HepG2 (cell line): ENCODE measurements around the gene SAC3D1. TPM values are rescaled to one million over a fixed set of nuclear protein-coding genes. Genes with fewer than 3 reads are reported as not detected.

Experiments
- ARNTL ChIP-seq: sonication (generic); formaldehyde crosslinking; IDR thresholded peaks from 2 replicates; pipeline ENCODE4 v1.4.0; 2020; ENCODE audit warnings: mild to moderate bottlenecking, missing genetic modification reagents
- FOSL2 ChIP-seq: sonication (generic); formaldehyde crosslinking; IDR thresholded peaks from 2 replicates; pipeline ENCODE4 v1.4.0; 2020; ENCODE audit warnings: missing genetic modification reagents
- FOXA3 ChIP-seq: IDR thresholded peaks from 2 replicates; pipeline ENCODE4 v1.6.1; 2016; ENCODE audit warnings: missing genetic modification reagents, missing compliant biosample characterization
- HCFC1 ChIP-seq: fragments of 150-350 bp; IDR thresholded peaks from 2 replicates; pipeline ENCODE4 v1.6.1; 2014; ENCODE audit warnings: low read depth, low read length
- HDAC2 ChIP-seq: sonication (generic); formaldehyde crosslinking; IDR thresholded peaks from 2 replicates; pipeline ENCODE4 v1.4.0; 2020; ENCODE audit warnings: missing genetic modification reagents
- HOXA5 ChIP-seq: sonication (generic); formaldehyde crosslinking; IDR thresholded peaks from 2 replicates; pipeline ENCODE4 v1.4.0; 2020; ENCODE audit warnings: missing genetic modification reagents
- JARID2 ChIP-seq: sonication (generic); formaldehyde crosslinking; IDR thresholded peaks from 2 replicates; pipeline ENCODE4 v1.8.1; 2023; ENCODE audit warnings: missing genetic modification reagents, inconsistent platforms; ENCODE audit not compliant: insufficient replicate concordance
- JDP2 ChIP-seq: sonication (generic); formaldehyde crosslinking; IDR thresholded peaks from 2 replicates; pipeline ENCODE4 v1.8.1; 2022; ENCODE audit warnings: missing genetic modification reagents, borderline replicate concordance
- MBNL3 ChIP-seq: fragments of 250-450 bp; sonication (Bioruptor Pico); conservative IDR thresholded peaks from 2 replicates; pipeline ENCODE4 v1.8.0; 2022; ENCODE audit warnings: mild to moderate bottlenecking, inconsistent platforms
- MTA3 ChIP-seq: sonication (generic); formaldehyde crosslinking; IDR thresholded peaks from 2 replicates; pipeline ENCODE4 v1.4.0; 2020; ENCODE audit warnings: missing genetic modification reagents
- NFE2L2 ChIP-seq: fragments of 150-350 bp; IDR thresholded peaks from 2 replicates; pipeline ENCODE4 v1.6.1; 2014; ENCODE audit warnings: low read length
- NFKBIZ ChIP-seq: IDR thresholded peaks from 2 replicates; pipeline ENCODE4 v1.6.1; 2018; ENCODE audit warnings: missing genetic modification reagents, missing compliant biosample characterization
- POGZ ChIP-seq: sonication (generic); formaldehyde crosslinking; IDR thresholded peaks from 2 replicates; pipeline ENCODE4 v1.4.0; 2020; ENCODE audit warnings: mild to moderate bottlenecking, missing genetic modification reagents
- SIN3B ChIP-seq: fragments of 150-350 bp; IDR thresholded peaks from 2 replicates; pipeline ENCODE4 v1.6.1; 2014; ENCODE audit warnings: low read length
- SIX1 ChIP-seq: sonication (generic); formaldehyde crosslinking; IDR thresholded peaks from 2 replicates; pipeline ENCODE4 v1.4.0; 2020; ENCODE audit warnings: missing genetic modification reagents, borderline replicate concordance
- TAF15 ChIP-seq: fragments of 200-400 bp; formaldehyde crosslinking; IDR thresholded peaks from one replicate; pipeline ENCODE4 v1.6.1; 2018; ENCODE audit warnings: mild to moderate bottlenecking, low read depth, low read length; ENCODE audit not compliant: poor library complexity, severe bottlenecking
- ZFP90 ChIP-seq: sonication (generic); formaldehyde crosslinking; IDR thresholded peaks from 2 replicates; pipeline ENCODE4 v1.8.0; 2022; ENCODE audit warnings: missing genetic modification reagents, mild to moderate bottlenecking, inconsistent platforms, borderline replicate concordance
- ZNF282 ChIP-seq: fragments of 450-650 bp; IDR thresholded peaks from 2 replicates; pipeline ENCODE4 v1.6.1; 2018; ENCODE audit not compliant: partially characterized antibody
- ZNF317 ChIP-seq: sonication (generic); formaldehyde crosslinking; IDR thresholded peaks from 2 replicates; pipeline ENCODE4 v1.5.0; 2020; ENCODE audit warnings: mild to moderate bottlenecking, missing genetic modification reagents
- ZNF329 ChIP-seq: sonication (generic); formaldehyde crosslinking; IDR thresholded peaks from 2 replicates; pipeline ENCODE4 v1.9.0; 2021; ENCODE audit warnings: low read depth, mild to moderate bottlenecking, missing genetic modification reagents
- ZNF354B ChIP-seq: sonication (generic); formaldehyde crosslinking; IDR thresholded peaks from 2 replicates; pipeline ENCODE4 v1.8.0; 2022; ENCODE audit warnings: mild to moderate bottlenecking, missing genetic modification reagents
- ZNF510 ChIP-seq: sonication (generic); formaldehyde crosslinking; IDR thresholded peaks from 2 replicates; pipeline ENCODE4 v1.4.0; 2020; ENCODE audit warnings: low read depth, mild to moderate bottlenecking, missing genetic modification reagents
- ZNF513 ChIP-seq: sonication (generic); formaldehyde crosslinking; conservative IDR thresholded peaks from 2 replicates; pipeline ENCODE4 v1.5.0; 2020; ENCODE audit warnings: missing genetic modification reagents
- ZNF607 ChIP-seq: sonication (generic); formaldehyde crosslinking; IDR thresholded peaks from 2 replicates; pipeline ENCODE4 v1.5.1; 2020; ENCODE audit warnings: missing genetic modification reagents, mild to moderate bottlenecking, borderline replicate concordance
- ZNF672 ChIP-seq: sonication (generic); formaldehyde crosslinking; IDR thresholded peaks from 2 replicates; pipeline ENCODE4 v1.8.1; 2022; ENCODE audit warnings: missing genetic modification reagents
- ZNF878 ChIP-seq: sonication (generic); formaldehyde crosslinking; IDR thresholded peaks from 2 replicates; pipeline ENCODE4 v1.8.1; 2023; ENCODE audit warnings: mild to moderate bottlenecking, missing genetic modification reagents, moderate library complexity
- ZSCAN20 ChIP-seq: sonication (generic); formaldehyde crosslinking; IDR thresholded peaks from 2 replicates; pipeline ENCODE4 v1.4.0; 2020; ENCODE audit warnings: missing genetic modification reagents, mild to moderate bottlenecking, borderline replicate concordance
- polyA plus RNA-seq, 8 experiments: library from polyadenylated mRNA; depleted of rRNA in 3 of 8; stranded (reverse) in 7 of 8; unstranded in 1 of 8; fragments of >200 nt; fragmentation: Illumina TruSeq in 4 of 8; extraction: Trizol in 4 of 8; gene quantifications; 2 replicates each; pipeline versions ENCODE4 v1.2.1 to v1.2.3, GENCODE V29; 2011 to 2016; ENCODE audit warnings: low read depth in 4 of 8, missing spikeins in 1 of 8, mixed read lengths in 1 of 8; ENCODE audit not compliant: insufficient read depth in 1 of 8
- total RNA-seq, 5 experiments: library from RNA; depleted of rRNA; stranded (reverse); fragments of >200 nt; fragmentation: Illumina TruSeq; extraction: Trizol; gene quantifications; 2 replicates each; pipeline ENCODE4 v1.2.3, GENCODE V29; 2016; ENCODE audit warnings: low read depth in 1 of 5
- TF ChIP-seq, protein P1 (sequence below): sonication (generic); formaldehyde crosslinking; IDR thresholded peaks from 2 replicates; pipeline ENCODE4 v1.5.0; 2020; ENCODE audit warnings: missing genetic modification reagents, mild to moderate bottlenecking, borderline replicate concordance
- TF ChIP-seq, protein P2 (sequence below): sonication (generic); formaldehyde crosslinking; IDR thresholded peaks from 2 replicates; pipeline ENCODE4 v1.4.0; 2020; ENCODE audit warnings: missing genetic modification reagents, low read depth, mild to moderate bottlenecking, borderline replicate concordance

Gene SAC3D1
- total and polyA plus RNA-seq, 2 of the 13 experiments (the other 11 are each of a cell fraction or from before 2014, with no cell fraction given): 7.4 to 36.3 TPM

- TF ChIP-seq ZNF513 (CRISPR knock-in tag) (no peak), ZNF354B (no peak), MTA3 (CRISPR knock-in tag) (no peak), ZNF878 (peak; percentile 89), NFKBIZ (CRISPR knock-in tag) (0 out of 2 replicates have a peak, but pooled peaks have one; percentile 48), SIX1 (CRISPR knock-in tag) (no peak), HDAC2 (peak; percentile 92), ARNTL (CRISPR knock-in tag) (peak; percentile 26; the same call in 1 of the 2 replicates), ZNF282 (no peak), MBNL3 (CRISPR knock-in tag) (no peak), ZSCAN20 (CRISPR knock-in tag) (no peak), ZNF607 (CRISPR knock-in tag) (peak; percentile 56; the same call in 1 of the 2 replicates), ZFP90 (peak; percentile 16; the same call in 1 of the 2 replicates), ZNF329 (no peak), ZNF672 (peak; percentile 53; the same call in 1 of the 2 replicates), NFE2L2 (no peak), ZNF317 (CRISPR knock-in tag) (0 out of 2 replicates have a peak, but pooled peaks have one; percentile 27), HCFC1 (peak; percentile 78), ZNF510 (CRISPR knock-in tag) (0 out of 2 replicates have a peak, but pooled peaks have one; percentile 65), JDP2 (peak; percentile 66; the same call in 1 of the 2 replicates), SIN3B (peak; percentile 100), TAF15 (peak; percentile 47), FOXA3 (peak; percentile 72), JARID2 (CRISPR knock-in tag) (peak; percentile 24), HOXA5 (CRISPR knock-in tag) (peak; percentile 8; the same call in 1 of the 2 replicates), FOSL2 (CRISPR knock-in tag) (peak; percentile 53), POGZ (peak; percentile 83)
- TF ChIP-seq, protein P1, sequence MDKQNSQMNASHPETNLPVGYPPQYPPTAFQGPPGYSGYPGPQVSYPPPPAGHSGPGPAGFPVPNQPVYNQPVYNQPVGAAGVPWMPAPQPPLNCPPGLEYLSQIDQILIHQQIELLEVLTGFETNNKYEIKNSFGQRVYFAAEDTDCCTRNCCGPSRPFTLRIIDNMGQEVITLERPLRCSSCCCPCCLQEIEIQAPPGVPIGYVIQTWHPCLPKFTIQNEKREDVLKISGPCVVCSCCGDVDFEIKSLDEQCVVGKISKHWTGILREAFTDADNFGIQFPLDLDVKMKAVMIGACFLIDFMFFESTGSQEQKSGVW (CRISPR knock-in tag): no peak
- TF ChIP-seq, protein P2, sequence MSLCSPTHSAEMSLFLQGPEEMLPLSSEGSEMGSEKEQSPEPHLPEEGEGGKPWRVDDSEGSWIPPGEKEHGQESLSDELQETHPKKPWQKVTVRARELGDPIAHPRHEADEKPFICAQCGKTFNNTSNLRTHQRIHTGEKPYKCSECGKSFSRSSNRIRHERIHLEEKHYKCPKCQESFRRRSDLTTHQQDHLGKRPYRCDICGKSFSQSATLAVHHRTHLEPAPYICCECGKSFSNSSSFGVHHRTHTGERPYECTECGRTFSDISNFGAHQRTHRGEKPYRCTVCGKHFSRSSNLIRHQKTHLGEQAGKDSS: peak; percentile 74; the same call in 1 of the 2 replicates
Measured at GRCh38 chr11:65083834-65084597, 43.0 kb downstream of the SAC3D1 start, which contains the start of the genes CDCA5 and ZFPL1 (continued).
